HG02571 (cell line): ENCODE results near the gene C20orf204.
"Not testable (repeated sequence)": the region's sequence is repeated elsewhere in the genome, so short reads cannot be mapped to it uniquely, and the experiment has no call there.

Experiments
- ATAC-seq: cut with Tn5 transposase; IDR thresholded peaks from one replicate; pipeline ENCODE4 v1.9.1; 2021; ENCODE audit warnings: mild to moderate bottlenecking, moderate library complexity; ENCODE audit not compliant: unreplicated experiment

C20orf204 gene, protein sequence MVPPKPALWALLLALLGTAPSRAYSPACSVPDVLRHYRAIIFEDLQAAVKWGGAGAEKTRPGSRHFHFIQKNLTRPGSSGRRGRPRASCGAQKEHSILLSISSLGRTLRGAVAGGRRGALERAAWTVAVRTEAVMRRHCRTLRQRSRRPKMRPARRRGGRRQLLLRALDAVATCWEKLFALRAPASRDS

GRCh38 chr20:64035933-64036345, at the start of gene C20orf204:
TSS of gene C20orf204 (plus strand) at chr20:64036182. CDS start at chr20:64036324, 142 bp downstream.
- no peak for ATAC-seq

DNA sequence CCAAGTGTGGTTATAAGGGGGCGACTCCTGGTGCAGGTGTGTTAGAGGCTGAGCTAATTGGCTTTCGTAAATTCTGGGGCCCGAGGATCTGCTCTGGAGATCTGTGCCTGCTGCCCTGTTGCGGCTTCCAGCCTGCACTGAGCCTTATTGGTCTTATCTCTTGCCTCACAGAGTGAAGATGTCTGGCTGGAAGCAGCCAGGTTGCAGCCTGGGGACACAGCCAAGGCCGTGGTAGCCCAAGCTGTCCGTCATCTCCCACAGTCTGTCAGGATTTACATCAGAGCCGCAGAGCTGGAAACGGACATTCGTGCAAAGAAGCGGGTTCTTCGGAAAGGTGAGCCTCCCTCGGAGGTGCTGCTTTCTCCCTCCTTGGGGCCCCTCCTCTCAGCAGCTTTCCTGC, 35.1 kb upstream of the C20orf204 start:
- ATAC-seq, result no peak

- ATAC-seq, result no peak
Measured at GRCh38 chr20:64001607-64002011, 34.4 kb upstream of the C20orf204 start.

- no peak for ATAC-seq
Measured at GRCh38 chr20:64003960-64004725, 31.8 kb upstream of the C20orf204 start.

GRCh38 chr20:64005394-64005793, 30.6 kb upstream of the C20orf204 start:
- no peak for ATAC-seq

DNA sequence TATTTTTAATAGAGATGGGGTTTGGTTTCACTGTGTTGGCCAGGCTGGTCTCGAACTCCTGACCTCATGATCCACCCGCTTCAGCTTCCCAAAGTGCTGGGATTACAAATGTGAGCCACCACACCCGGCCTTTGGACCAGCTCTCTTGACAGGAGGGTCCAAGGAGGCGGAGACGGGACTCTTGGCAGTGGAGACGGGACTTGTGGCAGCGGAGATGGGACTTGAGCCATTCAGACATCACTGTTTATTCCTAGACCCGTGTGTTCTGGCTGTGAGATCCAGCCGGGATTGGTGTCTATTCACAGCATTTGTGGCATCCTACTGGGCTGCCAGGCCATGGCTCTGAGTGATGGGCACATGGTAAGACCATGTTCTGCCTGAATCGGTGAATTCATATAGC, 29.5 kb upstream of the C20orf204 start:
- ATAC-seq, result no peak

DNA sequence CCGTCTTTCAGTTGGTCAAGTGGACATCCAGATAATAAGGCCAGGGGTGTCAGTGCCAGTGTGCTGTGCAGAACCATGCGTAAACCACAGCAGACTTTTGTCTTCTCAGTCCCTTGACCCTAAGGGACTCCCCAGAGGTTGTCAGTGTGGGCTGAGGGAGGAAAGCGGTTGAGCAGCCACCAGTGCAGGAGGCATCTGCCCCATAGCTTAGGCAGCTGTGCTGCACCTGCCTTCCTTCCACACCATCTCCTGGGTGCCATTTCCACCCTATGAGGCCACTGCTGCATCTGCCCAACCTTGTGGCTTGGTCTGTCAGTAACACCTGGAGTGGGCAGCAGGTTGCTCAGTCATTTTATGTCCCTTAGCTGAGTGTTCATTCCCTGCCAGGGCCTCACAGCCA, 29.1 kb upstream of the C20orf204 start:
- no peak for ATAC-seq

DNA sequence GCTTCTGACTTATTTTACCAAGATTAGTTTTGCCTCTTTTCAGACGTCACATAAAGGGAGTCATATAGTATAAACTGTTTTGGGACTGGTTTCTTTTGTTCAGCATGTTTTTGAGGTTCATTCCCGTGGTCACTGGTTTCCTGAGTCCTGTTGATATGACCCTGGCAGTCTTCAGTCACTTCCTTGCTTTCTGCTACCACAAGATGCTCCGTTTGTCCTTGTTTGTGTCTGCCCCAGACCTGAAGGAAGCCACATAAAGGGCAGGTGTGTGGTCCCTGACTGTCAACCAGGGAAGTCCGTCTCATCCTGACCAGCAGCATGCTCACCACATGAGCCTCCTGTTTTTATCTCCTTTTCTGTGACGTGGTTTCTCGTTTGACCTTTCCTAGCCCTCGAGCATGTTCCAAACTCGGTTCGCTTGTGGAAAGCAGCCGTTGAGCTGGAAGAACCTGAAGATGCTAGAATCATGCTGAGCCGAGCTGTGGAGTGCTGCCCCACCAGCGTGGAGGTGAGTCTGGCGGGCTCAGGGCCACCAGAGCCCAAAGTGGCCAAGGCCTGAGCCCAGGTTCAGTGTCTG, 26.1 kb upstream of the C20orf204 start:
- no peak for ATAC-seq

GRCh38 chr20:64010711-64011237, 25.2 kb upstream of the C20orf204 start:
- no peak for ATAC-seq

DNA sequence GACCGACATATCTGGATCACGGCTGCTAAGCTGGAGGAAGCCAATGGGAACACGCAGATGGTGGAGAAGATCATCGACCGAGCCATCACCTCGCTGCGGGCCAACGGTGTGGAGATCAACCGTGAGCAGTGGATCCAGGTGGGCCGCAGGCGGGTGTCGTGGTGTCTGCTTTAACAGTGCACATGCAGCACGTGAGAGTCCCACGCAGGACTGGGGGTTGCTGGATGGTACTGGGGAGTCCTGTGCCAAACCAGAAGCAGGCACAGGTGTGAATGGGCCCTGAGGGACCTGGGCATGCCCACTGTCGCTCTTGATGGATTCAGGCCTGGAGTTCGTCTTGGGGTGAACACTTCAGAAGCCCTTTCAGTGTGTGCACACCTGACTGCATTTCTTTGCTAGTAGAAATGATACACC, 24.6 kb upstream of the C20orf204 start:
- no peak for ATAC-seq

- ATAC-seq, result not testable (repeated sequence)
Measured at GRCh38 chr20:64012385-64013154, 23.4 kb upstream of the C20orf204 start.

DNA sequence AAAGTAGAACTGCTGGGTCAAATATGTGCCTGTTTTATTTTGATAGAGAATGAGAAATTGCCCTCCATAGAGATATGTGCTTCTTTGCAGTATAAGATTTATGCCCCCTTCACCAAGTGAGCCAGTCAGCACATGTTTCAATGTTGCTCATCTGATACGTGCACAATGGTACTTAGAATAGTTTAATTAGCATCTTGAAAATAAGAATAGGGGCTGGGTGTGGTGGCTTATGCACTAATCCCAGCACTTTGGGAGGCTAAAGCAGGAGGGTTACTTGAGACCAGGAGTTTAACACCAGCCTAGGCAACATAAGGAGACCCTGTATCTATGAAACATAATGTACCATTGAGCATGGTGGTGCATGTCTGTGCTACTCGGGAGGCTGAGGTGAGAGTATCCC, 20.3 kb upstream of the C20orf204 start:
- ATAC-seq, result no peak

DNA sequence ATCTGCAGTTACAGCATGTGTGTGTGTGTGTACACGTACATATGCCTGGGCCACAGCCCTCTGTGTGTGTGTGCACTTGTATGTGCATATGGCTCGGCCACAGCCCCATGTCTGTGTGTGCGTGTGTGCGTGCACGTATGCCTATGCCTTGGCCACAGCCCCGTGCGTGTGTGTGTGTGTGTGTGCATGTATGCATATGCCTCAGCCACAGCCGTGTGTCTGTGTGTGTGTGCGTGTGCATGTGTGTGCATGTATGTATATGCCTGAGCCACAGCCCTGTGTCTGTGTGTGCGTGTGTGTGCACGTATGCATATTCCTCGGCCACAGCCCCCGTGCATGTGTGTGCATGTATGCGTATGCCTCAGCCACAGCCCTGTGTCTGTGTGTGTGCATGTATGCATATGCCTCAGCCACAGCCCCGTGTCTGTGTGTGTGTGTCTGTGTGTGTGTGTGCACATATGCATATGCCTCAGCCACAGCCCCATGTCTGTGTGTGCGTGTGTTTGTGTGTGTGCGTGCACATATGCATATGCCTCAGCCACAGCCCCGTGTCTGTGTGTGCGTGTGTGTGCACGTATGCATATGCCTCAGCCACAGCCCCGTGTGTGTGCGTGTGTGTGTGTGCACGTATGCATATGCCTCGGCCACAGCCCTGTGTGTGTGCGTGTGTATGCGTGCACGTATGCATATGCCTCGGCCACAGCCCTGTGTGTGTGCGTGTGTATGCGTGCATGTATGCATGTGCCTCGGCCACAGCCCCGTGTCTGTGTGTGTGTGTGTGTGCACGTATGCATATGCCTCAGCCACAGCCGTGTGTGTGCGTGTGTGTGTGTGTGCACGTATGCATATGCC, 14.6 kb upstream of the C20orf204 start:
- no peak for ATAC-seq

DNA sequence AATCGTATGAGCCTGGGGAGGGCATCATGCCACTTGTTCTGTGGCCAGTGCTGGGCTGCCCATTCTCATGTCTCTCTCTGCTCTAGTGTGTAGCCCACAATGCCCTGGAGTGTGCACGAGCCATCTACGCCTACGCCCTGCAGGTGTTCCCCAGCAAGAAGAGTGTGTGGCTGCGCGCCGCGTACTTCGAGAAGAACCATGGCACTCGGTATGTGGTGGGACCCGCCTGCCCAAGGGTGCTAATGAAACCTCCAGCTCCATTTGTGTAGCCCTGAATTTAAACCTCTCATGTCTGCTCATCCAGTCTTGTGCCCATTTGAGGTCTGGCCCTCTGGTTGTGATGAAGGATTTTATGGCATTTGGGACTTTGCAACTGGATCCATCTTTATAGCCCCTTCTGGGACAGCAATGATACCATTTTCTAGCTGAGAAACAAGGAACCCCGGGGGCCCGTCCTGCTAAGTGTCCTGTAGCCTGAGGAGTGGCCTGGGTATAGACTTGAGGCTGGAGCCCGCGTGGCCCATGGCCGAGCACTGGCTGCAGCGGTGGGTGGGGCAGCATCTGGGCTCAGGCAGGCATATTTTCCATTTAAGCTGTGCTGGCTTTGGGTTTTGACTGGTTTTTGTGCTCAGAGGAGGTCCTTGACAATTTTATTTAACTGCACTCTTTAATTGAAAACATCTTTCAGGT, 13.2 kb upstream of the C20orf204 start:
- no peak for ATAC-seq

- ATAC-seq, result no peak
Measured at GRCh38 chr20:64023361-64024140, 12.4 kb upstream of the C20orf204 start.

DNA sequence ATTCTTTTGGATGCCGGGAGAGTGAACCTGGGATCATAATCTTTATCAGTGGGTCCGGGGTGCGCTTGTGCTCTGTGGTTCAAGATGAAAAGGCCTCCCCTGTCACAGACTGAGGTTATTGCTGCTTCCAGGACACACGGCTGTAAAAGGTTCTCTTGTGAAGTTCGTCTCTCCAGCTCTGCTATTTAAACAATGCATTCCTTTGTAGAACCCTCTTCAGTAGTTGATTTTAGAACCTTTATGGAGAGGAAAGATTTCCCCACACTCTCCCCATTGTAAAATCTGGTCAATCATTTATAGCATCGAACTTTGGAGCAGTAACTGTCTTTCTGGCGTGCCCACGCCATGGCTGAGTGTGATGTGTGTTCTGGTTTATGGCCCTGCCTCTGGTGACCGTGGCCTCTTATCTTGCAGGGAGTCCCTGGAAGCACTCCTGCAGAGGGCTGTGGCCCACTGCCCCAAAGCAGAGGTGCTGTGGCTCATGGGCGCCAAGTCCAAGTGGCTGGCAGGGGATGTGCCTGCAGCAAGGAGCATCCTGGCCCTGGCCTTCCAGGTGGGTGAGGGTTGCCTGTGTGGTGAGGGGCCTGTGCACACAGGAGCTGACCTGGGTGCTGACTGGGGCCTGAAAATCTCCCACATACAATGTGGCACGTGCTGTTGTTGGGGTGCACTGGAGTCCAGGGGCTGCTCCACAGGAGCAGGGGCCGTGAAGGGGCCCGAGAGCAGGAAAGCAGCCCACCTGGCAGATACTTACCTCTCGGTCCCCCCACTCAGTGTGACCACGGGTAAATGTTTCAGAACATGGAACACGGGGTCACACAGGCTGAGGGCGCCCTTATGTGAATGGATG, 11.6 kb upstream of the C20orf204 start:
- ATAC-seq, result no peak

DNA sequence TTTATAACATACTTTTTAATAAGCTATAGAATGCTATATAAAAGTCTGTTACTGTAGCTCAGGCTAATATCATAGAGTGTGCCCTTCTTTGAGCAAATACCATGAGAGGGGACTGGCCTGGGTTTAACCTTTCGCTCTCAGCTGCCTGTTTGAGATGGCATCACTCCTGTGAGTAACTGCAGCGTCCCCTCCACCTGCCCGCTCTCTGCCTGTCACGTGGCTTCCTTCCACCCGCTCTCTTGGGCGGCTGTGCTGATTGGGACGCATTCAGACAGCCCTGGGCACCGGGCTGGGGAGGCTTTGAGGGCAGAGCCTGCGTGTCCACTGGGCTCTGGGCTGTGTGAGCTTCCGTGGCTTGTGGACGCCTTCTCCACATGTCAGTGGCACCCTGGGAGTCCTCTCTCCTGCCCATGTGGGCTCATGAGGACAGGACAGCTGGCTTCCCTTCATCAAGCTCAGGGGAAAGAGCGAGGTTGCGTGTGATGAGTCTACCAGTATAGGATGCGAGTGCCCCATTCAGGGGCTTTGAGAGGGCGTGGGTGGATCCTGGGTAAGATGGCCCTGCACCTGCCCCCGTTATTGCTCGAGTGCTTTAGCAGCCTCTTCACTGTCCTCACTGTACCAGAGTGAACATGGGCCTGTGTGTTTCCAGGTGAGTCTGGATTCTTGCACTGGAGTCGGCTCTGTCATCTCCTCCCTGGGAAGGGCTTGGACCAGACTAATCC, 10.7 kb upstream of the C20orf204 start:
- no peak for ATAC-seq
